HepG2 (cell line): ENCODE data around the gene GIPC3. TPM values are rescaled to one million over a fixed set of nuclear protein-coding genes. Genes with fewer than 3 reads are reported as not detected.

Experiments used
- ATAC-seq: fragments of 200-7000 bp; cut with Tn5 transposase; 3 replicates; pipeline ENCODE4 v1.9.1; 2020; ENCODE audit warnings: mild to moderate bottlenecking, moderate library complexity
- BruUV-seq: library from RNA; stranded (reverse); fragments of 400-500 nt; replicated peaks from 2 replicates; lab custom pipeline; 2021; lab: Mats Ljungman, UMichigan
- CTCF ChIA-PET: fragments of 300-600 bp; formaldehyde crosslinking; extraction: SDS; loops from one replicate; lab custom pipeline; 2021; ENCODE audit warnings: low total read pairs, inconsistent platforms, low intra/inter-chr PET ratio; lab: Yijun Ruan, JAX
- POLR2A ChIA-PET: fragments of 350-600 bp; sonication (Branson Sonifier 250); formaldehyde crosslinking; loops from one replicate; lab custom pipeline; 2020; ENCODE audit warnings: antibody characterized with exemption, inconsistent platforms; lab: Yijun Ruan, JAX
- DNase-seq: peaks from one replicate; pipeline ENCODE4 v3.0.0-alpha.2; 2015; ENCODE audit warnings: low spot score
- FAIRE-seq: peaks from 3 replicates; lab custom pipeline; 2011; peaks lifted over from hg19 to GRCh38; lab: Jason Lieb, UNC
- H2AFZ ChIP-seq: one replicate; pipeline ENCODE4 v1.6.1; 2011; ENCODE audit warnings: low read length, inconsistent platforms
- H3K27ac ChIP-seq: fragments of 300-600 bp; 3 replicates; pipeline ENCODE4 v1.8.0; 2011; ENCODE audit warnings: mixed run types, mild to moderate bottlenecking, mixed read lengths, low read length, inconsistent platforms; ENCODE audit not compliant: insufficient read depth; ENCODE audit errors: extremely low read length
- H3K27me3 ChIP-seq, 2 experiments: fragments of 200-600 bp in 1 of 2; 2 replicates in 1 of 2; 3 replicates in 1 of 2; pipeline versions ENCODE4 v1.6.0 to v1.8.0; 2011; ENCODE audit warnings: low read length in 2 of 2, mild to moderate bottlenecking in 2 of 2, moderate library complexity in 2 of 2, inconsistent platforms in 1 of 2; ENCODE audit not compliant: insufficient read depth in 2 of 2, control insufficient read depth in 1 of 2
- H3K36me3 ChIP-seq, 2 experiments: fragments of 200-600 bp in 1 of 2; replicated peaks in 1 of 2; 2 replicates in 1 of 2; 3 replicates in 1 of 2; pipeline versions ENCODE4 v1.5.1 to v1.8.0; 2011; ENCODE audit warnings: low read length in 2 of 2, inconsistent platforms in 1 of 2; ENCODE audit not compliant: insufficient read depth in 2 of 2, control insufficient read depth in 1 of 2
- H3K4me1 ChIP-seq: 2 replicates; pipeline ENCODE4 v1.5.1; 2012; ENCODE audit warnings: low read length, inconsistent platforms; ENCODE audit not compliant: insufficient read depth
- H3K4me2 ChIP-seq: 2 replicates; pipeline ENCODE4 v1.6.0; 2011; ENCODE audit warnings: low read depth, low read length, inconsistent platforms
- H3K4me3 ChIP-seq, 3 experiments: fragments of 200-600 bp in 1 of 3; sonication (generic), shearing (Covaris generic) in 1 of 3; replicated peaks in 1 of 3; 2 replicates each; pipeline ENCODE4 v1.5.1; 2011 to 2016; ENCODE audit warnings: low read length in 3 of 3, inconsistent platforms in 2 of 3, low read depth in 2 of 3, mild to moderate bottlenecking in 2 of 3, control low read depth in 1 of 3, mixed read lengths in 1 of 3; ENCODE audit not compliant: insufficient read depth in 1 of 3
- H3K79me2 ChIP-seq: one replicate; pipeline ENCODE4 v1.6.1; 2011; ENCODE audit warnings: low read length, inconsistent platforms; ENCODE audit not compliant: insufficient read depth
- H3K9ac ChIP-seq: 2 replicates; pipeline ENCODE4 v1.6.0; 2011; ENCODE audit warnings: mild to moderate bottlenecking, low read depth, low read length, inconsistent platforms; ENCODE audit not compliant: insufficient read depth
- H3K9me3 ChIP-seq: 2 replicates; pipeline ENCODE4 v1.5.1; 2012; ENCODE audit warnings: mild to moderate bottlenecking, low read length
- H4K20me1 ChIP-seq: 2 replicates; pipeline ENCODE4 v1.6.0; 2011; ENCODE audit warnings: inconsistent platforms, mild to moderate bottlenecking, low read length, moderate library complexity; ENCODE audit not compliant: insufficient read depth
- GTF3A ChIP-seq: sonication (generic); formaldehyde crosslinking; conservative IDR thresholded peaks from 2 replicates; pipeline ENCODE4 v1.4.0; 2020; ENCODE audit warnings: mild to moderate bottlenecking, missing genetic modification reagents
- MAZ ChIP-seq, 2 experiments: sonication (generic) in 1 of 2; formaldehyde crosslinking in 1 of 2; IDR thresholded peaks; 2 replicates each; pipeline versions ENCODE4 v1.5.0 to v1.6.1; 2012 to 2020; ENCODE audit warnings: low read depth in 2 of 2, mild to moderate bottlenecking in 2 of 2, borderline replicate concordance in 1 of 2, improper control_type of control experiment in 1 of 2, low read length in 1 of 2, missing genetic modification reagents in 1 of 2, moderate library complexity in 1 of 2
- MEIS2 ChIP-seq: sonication (generic); formaldehyde crosslinking; IDR thresholded peaks from 2 replicates; pipeline ENCODE4 v1.9.0; 2021; ENCODE audit warnings: mild to moderate bottlenecking, missing genetic modification reagents
- MXD4 ChIP-seq: IDR thresholded peaks from 2 replicates; pipeline ENCODE4 v1.6.1; 2016; ENCODE audit warnings: mild to moderate bottlenecking, missing biosample characterization, missing genetic modification reagents
- RBM22 ChIP-seq: fragments of 200-400 bp; formaldehyde crosslinking; optimal IDR thresholded peaks from 2 replicates; pipeline ENCODE3; 2017; ENCODE audit warnings: mild to moderate bottlenecking, low read length, moderate library complexity
- SAP130 ChIP-seq: IDR thresholded peaks from 2 replicates; pipeline ENCODE4 v1.6.1; 2016; ENCODE audit warnings: low read depth
- SIN3A ChIP-seq: IDR thresholded peaks from 2 replicates; pipeline ENCODE4 v1.6.1; 2011; ENCODE audit warnings: low read depth, mild to moderate bottlenecking, control low read depth, low read length, borderline replicate concordance
- SOX5 ChIP-seq: IDR thresholded peaks from 2 replicates; pipeline ENCODE4 v1.6.1; 2016; ENCODE audit warnings: borderline replicate concordance
- ZBTB25 ChIP-seq: IDR thresholded peaks from 2 replicates; pipeline ENCODE4 v1.6.1; 2018; ENCODE audit warnings: missing genetic modification reagents
- ZFP91 ChIP-seq: sonication (generic); formaldehyde crosslinking; IDR thresholded peaks from 2 replicates; pipeline ENCODE4 v1.9.0; 2022; ENCODE audit warnings: missing genetic modification reagents, mild to moderate bottlenecking, borderline replicate concordance
- ZNF441 ChIP-seq: sonication (generic); formaldehyde crosslinking; IDR thresholded peaks from 2 replicates; pipeline ENCODE4 v1.7.0; 2021; ENCODE audit warnings: missing genetic modification reagents, borderline replicate concordance
- WGBS: methylation state at CpG from one replicate; pipeline ENCODE4 v1.1.6; 2017; ENCODE audit warnings: low lambda C conversion rate; 5-methylcytosine and 5-hydroxymethylcytosine counted together
- in situ Hi-C: cut with HindIII; loops from 2 replicates; pipeline ENCODE4 v1.10.0; 2017; ENCODE audit warnings: low pct_unique_long_range_greater_than_20kb; ENCODE audit not compliant: extremely low pct_ligation_motif_present
- intact Hi-C: fragments of 100-400 bp; cut with micrococcal nuclease; formaldehyde crosslinking; loops from one replicate; pipeline ENCODE4 v1.10.0; 2022; ENCODE audit not compliant: unreplicated experiment
- polyA plus RNA-seq, 8 experiments: library from polyadenylated mRNA; depleted of rRNA in 3 of 8; stranded (reverse) in 7 of 8; unstranded in 1 of 8; fragments of >200 nt; fragmentation: Illumina TruSeq in 4 of 8; extraction: Trizol in 4 of 8; gene quantifications; 2 replicates each; pipeline versions ENCODE4 v1.2.1 to v1.2.3, GENCODE V29; 2011 to 2016; ENCODE audit warnings: low read depth in 4 of 8, missing spikeins in 1 of 8, mixed read lengths in 1 of 8; ENCODE audit not compliant: insufficient read depth in 1 of 8
- total RNA-seq, 5 experiments: library from RNA; depleted of rRNA; stranded (reverse); fragments of >200 nt; fragmentation: Illumina TruSeq; extraction: Trizol; gene quantifications; 2 replicates each; pipeline ENCODE4 v1.2.3, GENCODE V29; 2016; ENCODE audit warnings: low read depth in 1 of 5

Gene GIPC3
- total and polyA plus RNA-seq, 2 of the 13 experiments (the other 11 are each of a cell fraction or from before 2014, with no cell fraction given): 0.05 TPM; not detected in 1

- Histone ChIP-seq H2AFZ (no peak within 1 kb of the TSS), H3K4me3 (peak within 1 kb of the TSS; percentile 81 to 94 (median 92)), H3K27me3 (no peaks in the 10 kb centered on the region), H3K4me1 (peaks cover 41% of the 10 kb centered on the region), H3K79me2 (peaks cover 2% of the 10 kb centered on the region), H3K4me2 (peak within 1 kb of the TSS; percentile 77), H3K9me3 (no peaks in the 10 kb centered on the region), H3K27ac (peak within 1 kb of the TSS; percentile 63), H3K9ac (peak within 1 kb of the TSS; percentile 87), H4K20me1 (peaks cover 4% of the 10 kb centered on the region), H3K36me3 (no peaks in the 10 kb centered on the region; a peak in 1 of 5 replicates)
- TF ChIP-seq ZNF441 (CRISPR knock-in tag): peak; percentile 94; the same call in 1 of the 2 replicates
- TF ChIP-seq SAP130 (CRISPR knock-in tag): peak; percentile 30
- peak; percentile 26; the same call in 1 of the 2 replicates for TF ChIP-seq SIN3A
- TF ChIP-seq GTF3A: no peak
- TF ChIP-seq ZFP91 (CRISPR knock-in tag): peak; percentile 1; the same call in 1 of the 2 replicates
- TF ChIP-seq MXD4 (CRISPR knock-in tag): 0 out of 2 replicates have a peak, but pooled peaks have one; percentile 12
- 0 out of 2 replicates have a peak, but pooled peaks have one; percentile 1 for TF ChIP-seq ZBTB25 (CRISPR knock-in tag)
- TF ChIP-seq RBM22: no peak
- no peak for TF ChIP-seq MEIS2 (CRISPR knock-in tag)
- TF ChIP-seq SOX5 (CRISPR knock-in tag): 0 out of 2 replicates have a peak, but pooled peaks have one; percentile 3
- TF ChIP-seq MAZ (IDR thresholded peaks at IDR 0.05; ENCODE audit: borderline replicate concordance, low read depth, low read length): no peak
- 0 out of 2 replicates have a peak, but pooled peaks have one; percentile 13 for TF ChIP-seq MAZ (CRISPR knock-in tag; IDR thresholded peaks at IDR 0.05; ENCODE audit: low read depth)
- no TSS peak for BruUV-seq
- ChIA-PET POLR2A (no interaction called here), CTCF (no interaction called here)
- no peak for FAIRE-seq
- in situ Hi-C loops (no loop called here), intact Hi-C loops (loop anchor here (5.0 kb wide), 1 partner anchor 66 kb away; the partner anchor contains the start of gene FZR1)
- no peak for ATAC-seq
- no peak for DNase-seq
- 0% methylated on average over 2 of the region's 30 CpGs for WGBS
Observed at GRCh38 chr19:3572855-3573161, 12.5 kb upstream of the GIPC3 start, which contains the start of gene HMG20B. Gene HMG20B (plus strand): TSS chr19:3572944. CDS start chr19:3573310, 366 bp downstream.
